Bronchial epithelial cell (primary cell): ENCODE measurements around the gene FBXL13. TPM values are rescaled to one million over a fixed set of nuclear protein-coding genes. Genes with fewer than 3 reads are reported as not detected.

Experiments used
- DNase-seq: peaks from one replicate; pipeline ENCODE4 v3.0.0-alpha.2; 2010; ENCODE audit warnings: low read depth
- FAIRE-seq: peaks from 2 replicates; lab custom pipeline; 2011; peaks lifted over from hg19 to GRCh38; lab: Jason Lieb, UNC
- H3K27me3 ChIP-seq: 2 replicates; pipeline ENCODE4 v1.5.1; 2011; ENCODE audit warnings: low read length; ENCODE audit not compliant: control insufficient read depth, insufficient read depth
- H3K36me3 ChIP-seq: 2 replicates; pipeline ENCODE4 v1.5.1; 2011; ENCODE audit warnings: low read length; ENCODE audit not compliant: control insufficient read depth, insufficient read depth
- H3K4me3 ChIP-seq: 2 replicates; pipeline ENCODE4 v1.5.1; 2011; ENCODE audit warnings: mild to moderate bottlenecking, low read depth, low read length, control low read depth
- CTCF ChIP-seq: IDR thresholded peaks from 2 replicates; pipeline ENCODE4 v1.5.1; 2011; ENCODE audit warnings: mild to moderate bottlenecking, moderate library complexity, low read length, control low read depth, inconsistent platforms; ENCODE audit not compliant: insufficient read depth, severe bottlenecking
- total RNA-seq: library from RNA; depleted of rRNA; stranded (reverse); fragments of >200 nt; gene quantifications from 2 replicates; pipeline ENCODE4 v1.2.1, GENCODE V29; 2014

The FBXL13 gene
- 0.13 and 0.26 TPM in 2 replicates for total RNA-seq

- TF ChIP-seq CTCF = peak; percentile 38
- DNase-seq (peak; percentile 89), FAIRE-seq (peak; percentile 90)
- H3K36me3 ChIP-seq = peaks cover 3% of the 10 kb centered on the region
- H3K27me3 ChIP-seq = no peaks in the 10 kb centered on the region
- peak within 1 kb of the TSS; percentile 64 for H3K4me3 ChIP-seq
Measured at GRCh38 chr7:103074519-103075336, at the start of gene FBXL13, which contains the start of gene ARMC10. Gene FBXL13 (minus strand): TSS chr7:103074796. Gene ARMC10 (plus strand): TSS chr7:103075140. CDS start chr7:103075273, 133 bp downstream.

GRCh38 chr7:103123529-103123928 is 48.9 kb upstream of the FBXL13 start:
- no peak for TF ChIP-seq CTCF
- H3K27me3 ChIP-seq = no peaks in the 10 kb centered on the region
- FAIRE-seq = no peak
- no peak for DNase-seq
- H3K4me3 ChIP-seq = no peak overlapping the region
- peaks cover 3% of the 10 kb centered on the region for H3K36me3 ChIP-seq

- H3K27me3 ChIP-seq = no peaks in the 10 kb centered on the region
- no peak for TF ChIP-seq CTCF
- peaks cover 2% of the 10 kb centered on the region for H3K36me3 ChIP-seq
- DNase-seq = no peak
- no peak overlapping the region for H3K4me3 ChIP-seq
- no peak for FAIRE-seq
Measured at GRCh38 chr7:103121641-103122040, 47.0 kb upstream of the FBXL13 start.

GRCh38 chr7:103120362-103120761 is 45.8 kb upstream of the FBXL13 start:
- no peak for TF ChIP-seq CTCF
- Histone ChIP-seq H3K36me3 (peaks cover 2% of the 10 kb centered on the region), H3K4me3 (no peak overlapping the region), H3K27me3 (no peaks in the 10 kb centered on the region)
- DNase-seq (no peak), FAIRE-seq (no peak)

- Histone ChIP-seq H3K4me3 (no peak overlapping the region), H3K36me3 (peaks cover 2% of the 10 kb centered on the region), H3K27me3 (no peaks in the 10 kb centered on the region)
- FAIRE-seq (no peak), DNase-seq (no peak)
- TF ChIP-seq CTCF = no peak
Measured at GRCh38 chr7:103119791-103120291, 45.2 kb upstream of the FBXL13 start.
